MG63 (cell line): ENCODE data around the gene POR. TPM values are rescaled to one million over a fixed set of nuclear protein-coding genes. Genes with fewer than 3 reads are reported as not detected.
"Not testable (repeated sequence)": the region's sequence is repeated elsewhere in the genome, so short reads cannot be mapped to it uniquely, and the experiment has no call there.

ENCODE experiments used
- DNase-seq: peaks from one replicate; pipeline ENCODE4 v3.0.0-alpha.2; 2020
- H3K27me3 ChIP-seq: fragments of 250-450 bp; sonication (Bioruptor Pico); 2 replicates; pipeline ENCODE4 v1.5.1; 2020; ENCODE audit warnings: mild to moderate bottlenecking, moderate library complexity
- H3K36me3 ChIP-seq: fragments of 250-450 bp; sonication (Bioruptor Pico); 2 replicates; pipeline ENCODE4 v1.5.1; 2020; ENCODE audit warnings: mild to moderate bottlenecking, moderate library complexity
- H3K4me3 ChIP-seq: fragments of 250-450 bp; sonication (Bioruptor Pico); 2 replicates; pipeline ENCODE4 v1.5.1; 2020; ENCODE audit warnings: mild to moderate bottlenecking, moderate library complexity
- H3K9me3 ChIP-seq: fragments of 250-450 bp; sonication (Bioruptor Pico); 2 replicates; pipeline ENCODE4 v1.5.1; 2020; ENCODE audit warnings: mild to moderate bottlenecking, moderate library complexity
- total RNA-seq: library from RNA; depleted of rRNA; stranded (reverse); fragments of >200 nt; shearing (Covaris generic); gene quantifications from 2 replicates; pipeline ENCODE4 v1.2.3, GENCODE V29; 2014; ENCODE audit warnings: low replicate concordance

The POR gene
- total RNA-seq, 1 experiment from 2014 or later, result 23.3 TPM

- H3K36me3 ChIP-seq, result peaks cover 9% of the 10 kb centered on the region
- no peaks in the 10 kb centered on the region for H3K9me3 ChIP-seq
- no peak for DNase-seq
- H3K27me3 ChIP-seq, result no peaks in the 10 kb centered on the region
- no peak overlapping the region; the same call in none of the 2 replicates for H3K4me3 ChIP-seq
These were observed 34.7 kb upstream of the POR start for GRCh38 chr7:75880242-75880641.

- no peak for DNase-seq
- H3K27me3 ChIP-seq, result no peaks in the 10 kb centered on the region
- H3K4me3 ChIP-seq, result no peak overlapping the region
- H3K36me3 ChIP-seq, result peaks cover 12% of the 10 kb centered on the region
- no peaks in the 10 kb centered on the region for H3K9me3 ChIP-seq
These were observed 33.4 kb upstream of the POR start for GRCh38 chr7:75881436-75882095.

- H3K9me3 ChIP-seq, H3K27me3 ChIP-seq, DNase-seq, H3K4me3 ChIP-seq: not testable (repeated sequence)
- peaks cover 12% of the 10 kb centered on the region for H3K36me3 ChIP-seq
These were observed 31.6 kb upstream of the POR start for GRCh38 chr7:75883265-75883824.

GRCh38 chr7:75884476-75884875 lies 30.5 kb upstream of the POR start:
- H3K4me3 ChIP-seq, result no peak overlapping the region
- H3K9me3 ChIP-seq, result no peaks in the 10 kb centered on the region
- no peaks in the 10 kb centered on the region for H3K27me3 ChIP-seq
- no peak for DNase-seq
- peaks cover 15% of the 10 kb centered on the region for H3K36me3 ChIP-seq

GRCh38 chr7:75885036-75885435 lies 29.9 kb upstream of the POR start:
- Histone ChIP-seq H3K9me3 (no peaks in the 10 kb centered on the region), H3K36me3 (peaks cover 15% of the 10 kb centered on the region), H3K27me3 (no peaks in the 10 kb centered on the region), H3K4me3 (no peak overlapping the region)
- no peak for DNase-seq

- Histone ChIP-seq H3K27me3 (no peaks in the 10 kb centered on the region), H3K36me3 (peaks cover 12% of the 10 kb centered on the region), H3K9me3 (no peaks in the 10 kb centered on the region), H3K4me3 (no peak overlapping the region)
- no peak for DNase-seq
These were observed 27.1 kb upstream of the POR start for GRCh38 chr7:75887669-75888369.

GRCh38 chr7:75888464-75889222 lies 26.3 kb upstream of the POR start:
- H3K36me3 ChIP-seq, result peaks cover 10% of the 10 kb centered on the region
- no peak overlapping the region for H3K4me3 ChIP-seq
- H3K9me3 ChIP-seq, result no peaks in the 10 kb centered on the region
- no peaks in the 10 kb centered on the region for H3K27me3 ChIP-seq
- DNase-seq, result no peak

GRCh38 chr7:75889223-75889825 lies 25.6 kb upstream of the POR start:
- DNase-seq, result no peak
- no peaks in the 10 kb centered on the region for H3K9me3 ChIP-seq
- H3K27me3 ChIP-seq, result no peaks in the 10 kb centered on the region
- peaks cover 7% of the 10 kb centered on the region for H3K36me3 ChIP-seq
- H3K4me3 ChIP-seq, result no peak overlapping the region

GRCh38 chr7:75889826-75890225 lies 25.1 kb upstream of the POR start:
- Histone ChIP-seq H3K27me3 (no peaks in the 10 kb centered on the region), H3K9me3 (no peaks in the 10 kb centered on the region), H3K36me3 (peaks cover 6% of the 10 kb centered on the region), H3K4me3 (no peak overlapping the region)
- DNase-seq, result peak; percentile 82

GRCh38 chr7:75891237-75891636 lies 23.7 kb upstream of the POR start:
- H3K4me3 ChIP-seq, DNase-seq, H3K9me3 ChIP-seq, H3K27me3 ChIP-seq, H3K36me3 ChIP-seq: not testable (repeated sequence)

- Histone ChIP-seq H3K27me3 (no peaks in the 10 kb centered on the region), H3K9me3 (no peaks in the 10 kb centered on the region), H3K4me3 (no peak overlapping the region), H3K36me3 (0 out of 2 replicates have a peak, but pooled peaks cover 3% of the 10 kb centered on the region)
- no peak for DNase-seq
These were observed 23.0 kb upstream of the POR start for GRCh38 chr7:75891815-75892411.

- DNase-seq, result peak; percentile 32
- no peaks in the 10 kb centered on the region for H3K27me3 ChIP-seq
These were observed 22.2 kb upstream of the POR start for GRCh38 chr7:75892634-75893272.

GRCh38 chr7:75896803-75897327 lies 18.1 kb upstream of the POR start:
- Histone ChIP-seq H3K36me3 (no peaks in the 10 kb centered on the region), H3K4me3 (no peak overlapping the region), H3K27me3 (no peaks in the 10 kb centered on the region), H3K9me3 (no peaks in the 10 kb centered on the region)
- DNase-seq, result no peak

More at GRCh38 chr7:75892634-75893272, 22.2 kb upstream of the POR start:
- H3K36me3 ChIP-seq, result 0 out of 2 replicates have a peak, but pooled peaks cover 3% of the 10 kb centered on the region
- no peaks in the 10 kb centered on the region for H3K9me3 ChIP-seq
- H3K4me3 ChIP-seq, result no peak overlapping the region

GRCh38 chr7:75900617-75901315 lies 14.2 kb upstream of the POR start:
- Histone ChIP-seq H3K36me3 (no peaks in the 10 kb centered on the region), H3K27me3 (no peaks in the 10 kb centered on the region), H3K4me3 (no peak overlapping the region), H3K9me3 (no peaks in the 10 kb centered on the region)
- no peak for DNase-seq
